ENCODE data around the gene TSPEAR. TPM values are rescaled to one million over a fixed set of nuclear protein-coding genes. Genes with fewer than 3 reads are reported as not detected.
"Not testable (repeated sequence)": the region's sequence is repeated elsewhere in the genome, so short reads cannot be mapped to it uniquely, and the experiment has no call there.

The TSPEAR gene
- total RNA-seq, 4 donors from 2014 or later = 0.18 to 0.69 (median 0.51) TPM; not detected in 1

DNA sequence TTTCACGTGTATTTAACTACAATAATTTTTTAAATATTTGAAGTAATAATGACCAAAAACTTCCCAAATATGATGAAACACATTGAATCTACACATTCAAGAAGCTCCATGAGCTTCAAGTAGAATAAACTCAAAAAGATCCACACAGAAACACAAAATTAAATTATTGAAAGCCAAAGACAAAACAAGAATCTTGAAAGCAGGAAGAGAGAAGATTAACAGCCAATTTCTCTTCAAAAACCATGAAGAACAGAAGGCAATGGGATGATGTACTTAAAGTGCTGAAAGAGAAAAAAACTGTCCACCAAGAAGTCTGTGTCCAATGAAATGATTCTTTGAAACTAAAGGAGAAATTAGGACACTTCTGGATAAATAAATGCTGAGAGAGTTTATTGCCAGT lies 79.3 kb downstream of the TSPEAR start:
- no peak for DNase-seq
- Histone ChIP-seq H3K36me3 (no peaks in the 10 kb centered on the region), H3K27me3 (no peaks in the 10 kb centered on the region), H3K9me3 (peaks cover 0 to 8% of the 10 kb centered on the region in 2 donors), H3K4me1 (no peaks in the 10 kb centered on the region), H3K27ac (no peak overlapping the region), H3K4me3 (no peak overlapping the region)
- intact Hi-C loops (cut with DNase I; ENCODE audit: low total_unique reads) = no loop called here
- TF ChIP-seq CTCF (IDR thresholded peaks at IDR 0.05) (no peak), POLR2A (IDR thresholded peaks at IDR 0.05) (no peak)

DNA sequence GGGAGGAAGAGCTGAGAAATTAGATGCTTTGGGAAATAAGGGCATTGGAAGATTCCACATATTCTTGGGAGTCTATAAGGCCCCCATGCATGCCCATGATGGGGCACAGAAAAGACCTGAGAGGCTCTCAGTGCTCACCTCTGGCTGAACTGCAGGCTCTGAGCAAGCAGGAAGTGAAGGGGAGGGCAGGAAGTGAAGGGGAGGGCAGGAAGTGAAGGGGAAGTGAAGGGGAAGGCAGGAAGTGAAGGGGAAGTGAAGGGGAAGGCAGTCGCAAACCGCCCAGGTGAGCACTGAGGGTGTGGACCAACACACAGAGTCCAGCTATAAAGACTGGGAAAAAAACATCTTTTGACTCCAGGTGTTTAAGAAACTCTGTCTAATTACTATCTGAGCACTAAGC lies 80.9 kb downstream of the TSPEAR start:
- Histone ChIP-seq H3K9me3 (peaks cover 0 to 8% of the 10 kb centered on the region in 2 donors), H3K4me1 (no peaks in the 10 kb centered on the region), H3K27me3 (no peaks in the 10 kb centered on the region), H3K27ac (no peak overlapping the region), H3K4me3 (no peak overlapping the region), H3K36me3 (no peaks in the 10 kb centered on the region)
- no peak for DNase-seq
- intact Hi-C loops (cut with DNase I; ENCODE audit: low total_unique reads) = no loop called here
- TF ChIP-seq POLR2A (IDR thresholded peaks at IDR 0.05) = no peak
- TF ChIP-seq CTCF (IDR thresholded peaks at IDR 0.05) = no peak

DNA sequence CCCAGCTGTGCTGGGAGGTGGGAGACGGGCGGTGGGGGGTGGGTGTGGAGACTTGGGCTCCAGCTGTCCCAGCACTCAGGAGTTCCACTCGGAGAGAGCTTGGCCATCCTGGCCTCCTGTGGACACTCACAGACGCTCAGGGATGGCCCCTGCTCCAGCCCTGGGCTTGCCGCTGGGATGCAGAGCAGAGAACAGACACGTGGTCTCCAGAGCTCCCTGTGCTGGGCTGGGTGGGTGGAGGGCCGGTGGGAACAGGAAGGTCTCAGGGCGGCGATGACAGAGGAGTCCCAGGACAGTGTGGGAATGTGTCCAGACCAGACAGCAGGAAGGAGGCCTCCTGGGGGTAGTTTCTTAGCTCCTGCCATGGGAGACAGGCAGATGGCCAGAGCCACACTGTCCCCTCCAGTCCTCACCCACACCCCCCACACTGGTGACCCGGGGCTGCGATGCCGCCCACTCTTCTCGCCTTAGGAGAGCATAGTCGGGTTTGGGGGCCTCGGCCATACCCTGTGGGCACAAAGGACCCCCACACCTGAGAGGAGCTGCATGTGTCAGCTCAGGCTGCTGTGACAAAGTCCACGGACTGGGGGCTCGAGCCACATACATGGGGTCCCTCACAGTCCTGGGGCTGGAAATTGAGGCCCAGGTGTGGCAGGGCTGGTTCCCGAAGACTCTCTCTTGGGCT lies 82.5 kb downstream of the TSPEAR start:
- no peaks in the 10 kb centered on the region for H3K4me1 ChIP-seq
- H3K9me3 ChIP-seq = peaks cover 0 to 8% of the 10 kb centered on the region in 2 donors
- no peak overlapping the region for H3K4me3 ChIP-seq
- no peak overlapping the region for H3K27ac ChIP-seq
- DNase-seq = no peak
- TF ChIP-seq POLR2A (IDR thresholded peaks at IDR 0.05) (no peak), CTCF (IDR thresholded peaks at IDR 0.05) (no peak)
- no peaks in the 10 kb centered on the region for H3K36me3 ChIP-seq
- intact Hi-C loops (cut with DNase I; ENCODE audit: low total_unique reads) = no loop called here
- no peaks in the 10 kb centered on the region for H3K27me3 ChIP-seq

- H3K36me3 ChIP-seq; intact Hi-C loops (cut with DNase I; ENCODE audit: low total_unique reads); H3K27ac ChIP-seq; DNase-seq; H3K4me3 ChIP-seq; H3K27me3 ChIP-seq; H3K4me1 ChIP-seq; H3K9me3 ChIP-seq: not testable (repeated sequence)
These were observed 83.5 kb downstream of the TSPEAR start for GRCh38 chr21:44627831-44628233.

DNA sequence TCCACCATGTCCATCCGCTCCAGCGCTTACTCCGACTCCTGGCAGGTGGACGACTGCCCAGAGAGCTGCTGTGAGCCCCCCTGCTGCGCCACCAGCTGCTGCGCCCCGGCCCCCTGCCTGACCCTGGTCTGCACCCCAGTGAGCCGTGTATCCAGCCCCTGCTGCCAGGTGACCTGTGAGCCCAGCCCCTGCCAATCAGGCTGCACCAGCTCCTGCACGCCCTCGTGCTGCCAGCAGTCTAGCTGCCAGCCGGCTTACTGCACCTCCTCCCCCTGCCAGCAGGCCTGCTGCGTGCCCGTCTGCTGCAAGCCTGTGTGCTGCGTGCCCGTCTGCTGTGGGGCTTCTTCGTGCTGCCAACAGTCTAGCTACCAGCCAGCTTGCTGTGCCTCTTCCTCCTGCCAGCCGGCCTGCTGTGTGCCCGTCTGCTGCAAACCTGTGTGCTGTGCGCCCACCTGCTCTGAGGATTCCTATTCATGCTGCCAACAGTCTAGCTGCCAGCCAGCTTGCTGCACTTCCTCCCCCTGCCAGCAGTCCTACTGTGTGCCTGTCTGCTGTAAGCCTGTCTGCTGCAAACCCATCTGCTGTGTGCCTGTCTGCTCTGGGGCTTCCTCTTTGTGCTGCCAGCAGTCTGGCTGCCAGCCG lies 84.1 kb downstream of the TSPEAR start:
- H3K9me3 ChIP-seq; H3K4me1 ChIP-seq; H3K36me3 ChIP-seq; H3K4me3 ChIP-seq; H3K27ac ChIP-seq; H3K27me3 ChIP-seq; DNase-seq; intact Hi-C loops (cut with DNase I; ENCODE audit: low total_unique reads): not testable (repeated sequence)

- peaks cover 0 to 1% of the 10 kb centered on the region in 2 donors for H3K9me3 ChIP-seq
- no peak within 1 kb of the TSS for H3K4me3 ChIP-seq
- TF ChIP-seq CTCF (IDR thresholded peaks at IDR 0.05) = no peak
- no peak for TF ChIP-seq POLR2A (IDR thresholded peaks at IDR 0.05)
- H3K36me3 ChIP-seq = no peaks in the 10 kb centered on the region
- H3K27me3 ChIP-seq = no peaks in the 10 kb centered on the region
- intact Hi-C loops (cut with DNase I; ENCODE audit: low total_unique reads) = no loop called here
- no peak for DNase-seq
- no peak within 1 kb of the TSS for H3K27ac ChIP-seq
- no peaks in the 10 kb centered on the region for H3K4me1 ChIP-seq
These were observed 84.7 kb downstream of the TSPEAR start, which contains the start of gene KRTAP10-9 for GRCh38 chr21:44626673-44627143. Gene KRTAP10-9, plus strand, starts transcription at chr21:44627093. Its CDS starts 79 bp downstream, at chr21:44627172.
